Activated CD8-positive, alpha-beta memory T cell treated with anti-CD3 and anti-CD28 coated beads, Interleukin-2, amount 10 ng/mL, durations not matched to agents 7 days and 5 days (primary cell): ENCODE data around the gene JKAMP. TPM values are rescaled to one million over a fixed set of nuclear protein-coding genes. Genes with fewer than 3 reads are reported as not detected.
A peak's percentile ranks its signal among the peaks of the same experiment; 100 is the strongest.

Experiments used
- ATAC-seq: fragments of 150-1000 bp; cut with Tn5 transposase; one replicate; pipeline ENCODE4 v1.10.0; 2021; ENCODE audit warnings: moderate library complexity
- CTCF ChIA-PET: fragments of 350-600 bp; sonication (Branson Sonifier 250); formaldehyde crosslinking; loops from one replicate; lab custom pipeline; 2021; ENCODE audit warnings: antibody characterized with exemption; lab: Charles Lee
- DNase-seq: peaks from one replicate; pipeline ENCODE4 v3.0.0-alpha.2; 2020
- H3K27ac Mint-ChIP-seq: one replicate; pipeline ENCODE4 v1.8.0; 2021; ENCODE audit warnings: mild to moderate bottlenecking, mixed read lengths
- H3K27me3 Mint-ChIP-seq: one replicate; pipeline ENCODE4 v1.8.0; 2021; ENCODE audit warnings: mixed read lengths
- H3K36me3 Mint-ChIP-seq: one replicate; pipeline ENCODE4 v1.8.0; 2021; ENCODE audit warnings: mild to moderate bottlenecking, mixed read lengths
- H3K4me1 Mint-ChIP-seq: one replicate; pipeline ENCODE4 v1.8.0; 2021; ENCODE audit warnings: mixed read lengths
- H3K4me3 Mint-ChIP-seq: one replicate; pipeline ENCODE4 v1.8.0; 2021; ENCODE audit warnings: mild to moderate bottlenecking, moderate library complexity, mixed read lengths
- H3K9me3 Mint-ChIP-seq: one replicate; pipeline ENCODE4 v1.8.0; 2022; ENCODE audit warnings: low read depth, mixed read lengths
- total RNA-seq, 2 experiments: library from RNA; stranded (reverse); gene quantifications; one replicate each; pipeline ENCODE4 v1.2.3, GENCODE V29; 2021

Gene JKAMP
- total RNA-seq, 2 experiments from 2014 or later, result 20.3 to 25.0 TPM

GRCh38 chr14:59461891-59462290 is 22.4 kb upstream of the JKAMP start:
- DNase-seq (no peak), ATAC-seq (no peak)
- Mint-ChIP-seq H3K9me3 (peaks cover 2% of the 10 kb centered on the region), H3K4me1 (peaks cover 12% of the 10 kb centered on the region), H3K27me3 (peaks cover 7% of the 10 kb centered on the region), H3K36me3 (peaks cover 5% of the 10 kb centered on the region), H3K27ac (no peak overlapping the region), H3K4me3 (no peak overlapping the region)
- CTCF ChIA-PET, result interaction anchor here (1.5 kb wide), 1 partner anchor 22 kb away, joined by 3 read pairs; the partner anchor contains the start of genes JKAMP and L3HYPDH

- Mint-ChIP-seq H3K27me3 (peaks cover 7% of the 10 kb centered on the region), H3K9me3 (no peaks in the 10 kb centered on the region), H3K27ac (peak overlapping the region; percentile 63), H3K36me3 (no peaks in the 10 kb centered on the region), H3K4me3 (peak overlapping the region; percentile 77), H3K4me1 (peaks cover 12% of the 10 kb centered on the region)
- ATAC-seq (peak; percentile 52), DNase-seq (peak; percentile 55)
- CTCF ChIA-PET, result interaction anchor here (1.0 to 1.7 kb wide), 5 partner anchors 9 to 113 kb away, joined by 3 to 7 read pairs (median 4); partner anchors contain the start of genes CCDC175, JKAMP and L3HYPDH
Measured at GRCh38 chr14:59463787-59464485, 20.4 kb upstream of the JKAMP start.

GRCh38 chr14:59464486-59465315 is 19.6 kb upstream of the JKAMP start:
- DNase-seq (peak; percentile 71), ATAC-seq (peak; percentile 77)
- Mint-ChIP-seq H3K27me3 (peaks cover 7% of the 10 kb centered on the region), H3K36me3 (no peaks in the 10 kb centered on the region), H3K9me3 (no peaks in the 10 kb centered on the region), H3K4me1 (peaks cover 12% of the 10 kb centered on the region), H3K27ac (peak overlapping the region; percentile 50), H3K4me3 (peak overlapping the region; percentile 77)
- CTCF ChIA-PET, result interaction anchor here (1.0 to 1.7 kb wide), 5 partner anchors 9 to 112 kb away, joined by 3 to 7 read pairs (median 4); partner anchors contain the start of genes CCDC175, JKAMP and L3HYPDH

GRCh38 chr14:59465316-59466135 is 18.8 kb upstream of the JKAMP start, which contains the start of gene GPR135:
TSS of gene GPR135 (minus strand) at chr14:59465380. CDS start at chr14:59465226, 154 bp downstream.
- no peak for DNase-seq
- Mint-ChIP-seq H3K4me3 (peak within 1 kb of the TSS; percentile 77), H3K36me3 (no peaks in the 10 kb centered on the region), H3K9me3 (no peaks in the 10 kb centered on the region), H3K27ac (peak within 1 kb of the TSS; percentile 50), H3K4me1 (peaks cover 12% of the 10 kb centered on the region), H3K27me3 (peaks cover 7% of the 10 kb centered on the region)
- peak; percentile 20 for ATAC-seq
- CTCF ChIA-PET, result interaction anchor here (1.0 to 1.5 kb wide), 4 partner anchors 8 to 19 kb away, joined by 3 to 7 read pairs (median 4); partner anchors contain the start of genes JKAMP and L3HYPDH

- Mint-ChIP-seq H3K4me3 (no peak overlapping the region), H3K4me1 (peaks cover 16% of the 10 kb centered on the region), H3K27ac (no peak overlapping the region), H3K36me3 (peaks cover 23% of the 10 kb centered on the region), H3K27me3 (no peaks in the 10 kb centered on the region), H3K9me3 (no peaks in the 10 kb centered on the region)
- CTCF ChIA-PET, result interaction anchor here (0.7 to 1.5 kb wide), 2 partner anchors 10 to 30 kb away, joined by 3 to 4 read pairs; no protein-coding TSS in a partner anchor
- DNase-seq, result no peak
- no peak for ATAC-seq
Measured at GRCh38 chr14:59474172-59474571, 10.1 kb upstream of the JKAMP start.

- H3K9me3 Mint-ChIP-seq, result no peaks in the 10 kb centered on the region
- H3K36me3 Mint-ChIP-seq, result peaks cover 24% of the 10 kb centered on the region
- no peaks in the 10 kb centered on the region for H3K27me3 Mint-ChIP-seq
- no peak overlapping the region for H3K27ac Mint-ChIP-seq
- no peak for DNase-seq
- CTCF ChIA-PET, result no interaction called here
- H3K4me1 Mint-ChIP-seq, result peaks cover 28% of the 10 kb centered on the region
- no peak overlapping the region for H3K4me3 Mint-ChIP-seq
- ATAC-seq, result no peak
Measured at GRCh38 chr14:59475709-59476108, 8.6 kb upstream of the JKAMP start.

- Mint-ChIP-seq H3K4me3 (no peak overlapping the region), H3K9me3 (no peaks in the 10 kb centered on the region), H3K27me3 (no peaks in the 10 kb centered on the region), H3K36me3 (peaks cover 21% of the 10 kb centered on the region), H3K27ac (no peak overlapping the region), H3K4me1 (peaks cover 53% of the 10 kb centered on the region)
- no peak for DNase-seq
- CTCF ChIA-PET, result interaction anchor here (1.2 kb wide), 2 partner anchors 14 to 18 kb away, joined by 3 to 4 read pairs; partner anchors contain the start of gene GPR135
- no peak for ATAC-seq
Measured at GRCh38 chr14:59478540-59478939, 5.8 kb upstream of the JKAMP start.

GRCh38 chr14:59480166-59480565 is 4.2 kb upstream of the JKAMP start:
- ATAC-seq, result no peak
- no peak for DNase-seq
- peak overlapping the region; percentile 82 for H3K27ac Mint-ChIP-seq
- peak overlapping the region; percentile 97 for H3K4me3 Mint-ChIP-seq
- CTCF ChIA-PET, result interaction anchor here (1.2 kb wide), 1 partner anchor 96 kb away, joined by 3 read pairs; the partner anchor contains the start of gene CCDC175
- peaks cover 13% of the 10 kb centered on the region for H3K36me3 Mint-ChIP-seq
- H3K9me3 Mint-ChIP-seq, result no peaks in the 10 kb centered on the region
- peaks cover 53% of the 10 kb centered on the region for H3K4me1 Mint-ChIP-seq
- H3K27me3 Mint-ChIP-seq, result no peaks in the 10 kb centered on the region

- peak overlapping the region; percentile 97 for H3K4me3 Mint-ChIP-seq
- no peaks in the 10 kb centered on the region for H3K9me3 Mint-ChIP-seq
- DNase-seq (no peak), ATAC-seq (no peak)
- H3K36me3 Mint-ChIP-seq, result peaks cover 13% of the 10 kb centered on the region
- CTCF ChIA-PET, result no interaction called here
- no peaks in the 10 kb centered on the region for H3K27me3 Mint-ChIP-seq
- H3K27ac Mint-ChIP-seq, result peak overlapping the region; percentile 82
- H3K4me1 Mint-ChIP-seq, result peaks cover 61% of the 10 kb centered on the region
Measured at GRCh38 chr14:59481407-59481806, 2.9 kb upstream of the JKAMP start.

- H3K27me3 Mint-ChIP-seq, result no peaks in the 10 kb centered on the region
- peak overlapping the region; percentile 97 for H3K4me3 Mint-ChIP-seq
- no peak for DNase-seq
- peak overlapping the region; percentile 94 for H3K27ac Mint-ChIP-seq
- CTCF ChIA-PET, result no interaction called here
- no peaks in the 10 kb centered on the region for H3K9me3 Mint-ChIP-seq
- no peak for ATAC-seq
- peaks cover 56% of the 10 kb centered on the region for H3K4me1 Mint-ChIP-seq
- H3K36me3 Mint-ChIP-seq, result peaks cover 14% of the 10 kb centered on the region
Measured at GRCh38 chr14:59481871-59482540, 2.3 kb upstream of the JKAMP start.

- DNase-seq, result no peak
- H3K4me3 Mint-ChIP-seq, result peak overlapping the region; percentile 97
- H3K4me1 Mint-ChIP-seq, result peaks cover 54% of the 10 kb centered on the region
- peak overlapping the region; percentile 94 for H3K27ac Mint-ChIP-seq
- H3K36me3 Mint-ChIP-seq, result peaks cover 14% of the 10 kb centered on the region
- CTCF ChIA-PET, result interaction anchor here (1.4 to 1.7 kb wide), 2 partner anchors 18 to 683 kb away, joined by 3 to 7 read pairs; partner anchors contain the start of gene DHRS7
- no peaks in the 10 kb centered on the region for H3K27me3 Mint-ChIP-seq
- no peaks in the 10 kb centered on the region for H3K9me3 Mint-ChIP-seq
- no peak for ATAC-seq
Measured at GRCh38 chr14:59482541-59483331, 1.6 kb upstream of the JKAMP start.
